Kidney (tissue), 14 donors: ENCODE results near the gene FOXO1. TPM values are rescaled to one million over a fixed set of nuclear protein-coding genes. Genes with fewer than 3 reads are reported as not detected.

Experiments used
- DNase-seq, 5 donors: peaks; one replicate each; pipeline ENCODE4 v3.0.0-alpha.2; 2013 to 2020
- FAIRE-seq: peaks from 2 replicates; lab custom pipeline; 2012; peaks lifted over from hg19 to GRCh38; lab: Jason Lieb, UNC
- H3K27ac ChIP-seq, 2 donors: one replicate each; pipeline ENCODE4 v1.7.0; 2013; ENCODE audit warnings: low read depth in 2 of 2, low read length in 2 of 2, inconsistent platforms in 1 of 2
- H3K27me3 ChIP-seq: one replicate; pipeline ENCODE4 v1.7.1; 2013; ENCODE audit warnings: low read length, inconsistent platforms; ENCODE audit not compliant: control insufficient read depth, insufficient read depth
- H3K36me3 ChIP-seq, 3 donors: one replicate each; pipeline versions ENCODE4 v1.7.0 to v1.7.1; 2013; ENCODE audit warnings: low read length in 3 of 3, control low read depth in 1 of 3, inconsistent platforms in 1 of 3; ENCODE audit not compliant: insufficient read depth in 3 of 3, control insufficient read depth in 2 of 3
- H3K4me1 ChIP-seq, 3 donors: one replicate each; pipeline versions ENCODE4 v1.7.0 to v1.7.1; 2013; ENCODE audit warnings: low read length in 3 of 3, inconsistent platforms in 1 of 3, low read depth in 1 of 3; ENCODE audit not compliant: control insufficient read depth in 2 of 3, insufficient read depth in 2 of 3
- H3K4me3 ChIP-seq, 3 donors: one replicate each; pipeline versions ENCODE4 v1.7.0 to v1.8.1; 2013; ENCODE audit warnings: low read length in 3 of 3, control low read depth in 1 of 3, inconsistent platforms in 1 of 3
- H3K9ac ChIP-seq, 3 donors: one replicate each; pipeline versions ENCODE4 v1.7.0 to v1.7.1; 2013; ENCODE audit warnings: low read length in 3 of 3, control low read depth in 1 of 3, inconsistent platforms in 1 of 3
- H3K9me3 ChIP-seq, 3 donors: one replicate each; pipeline versions ENCODE4 v1.7.0 to v1.7.1; 2013; ENCODE audit warnings: low read length in 3 of 3, control low read depth in 1 of 3, inconsistent platforms in 1 of 3; ENCODE audit not compliant: control insufficient read depth in 2 of 3, insufficient read depth in 1 of 3
- CTCF ChIP-seq: IDR thresholded peaks from 3 replicates; pipeline ENCODE4 v1.5.1; 2012; ENCODE audit warnings: mild to moderate bottlenecking, moderate library complexity, borderline replicate concordance; ENCODE audit not compliant: insufficient read depth; ENCODE audit errors: extremely low read depth
- intact Hi-C: fragments of 100-400 bp; cut with DNase I; formaldehyde crosslinking; loops from one replicate; pipeline ENCODE4 v1.11.1; 2022
- polyA plus RNA-seq: library from polyadenylated mRNA; stranded (reverse); fragments of 350-450 nt; fragmentation: Illumina TruSeq; extraction: RNeasy Lipid Tissue Mini Kit (QIAGEN cat#74804); gene quantifications from one replicate; pipeline ENCODE4 v1.2.3, GENCODE V29; 2014; ENCODE audit warnings: low read depth, low replicate concordance; ENCODE audit not compliant: insufficient read depth
- total RNA-seq: library from RNA; stranded (reverse); fragmentation: NEBNext Ultra II Directional; extraction: Animal tissue kit (Norgen Biotek cat#: 25700); gene quantifications from one replicate; pipeline ENCODE4 v1.2.1, GENCODE V29; 2021
- donor health status: control.
- donor health status: control.
- donor health status: control.
- donor health status: control.
- donor health status: control.
- donor health status: DM: yes; HTN: yes; CAD: no.
- donor health status: Normal renal cell carcinoma (clear cell type).

The FOXO1 gene
- total and polyA plus RNA-seq, 2 donors from 2014 or later: 8.6 to 54.6 TPM

- Histone ChIP-seq H3K36me3 (no peaks in the 10 kb centered on the region), H3K4me1 (peaks cover 0 to 4% (median 0%) of the 10 kb centered on the region in 3 donors), H3K9ac (no peak overlapping the region), H3K27me3 (no peaks in the 10 kb centered on the region), H3K9me3 (no peaks in the 10 kb centered on the region), H3K4me3 (no peak overlapping the region), H3K27ac (no peak overlapping the region)
- peak; percentile 88 for FAIRE-seq
- peak in 2 of 5 donors; percentile 54 to 61 for DNase-seq
- TF ChIP-seq CTCF: peak; percentile 46
- intact Hi-C loops: loop anchor here (10.0 kb wide), 3 partner anchors 618 to 998 kb away; no protein-coding TSS in a partner anchor
Measured at GRCh38 chr13:40682449-40683240, 16.2 kb upstream of the FOXO1 start.

GRCh38 chr13:40681341-40682146 lies 15.1 kb upstream of the FOXO1 start:
- H3K27ac ChIP-seq: no peak overlapping the region
- no peaks in the 10 kb centered on the region for H3K36me3 ChIP-seq
- H3K27me3 ChIP-seq: no peaks in the 10 kb centered on the region
- H3K4me1 ChIP-seq: peaks cover 0 to 4% (median 0%) of the 10 kb centered on the region in 3 donors
- H3K9me3 ChIP-seq: no peaks in the 10 kb centered on the region
- DNase-seq (peak in 3 of 5 donors; percentile 10 to 40 (median 28)), FAIRE-seq (no peak)
- H3K4me3 ChIP-seq: no peak overlapping the region
- no peak overlapping the region for H3K9ac ChIP-seq
- intact Hi-C loops: loop anchor here (10.0 kb wide), 3 partner anchors 617 to 997 kb away; no protein-coding TSS in a partner anchor
- TF ChIP-seq CTCF: no peak

GRCh38 chr13:40680659-40681323 lies 14.3 kb upstream of the FOXO1 start:
- TF ChIP-seq CTCF: no peak
- H3K27ac ChIP-seq: no peak overlapping the region
- H3K9ac ChIP-seq: no peak overlapping the region
- FAIRE-seq (no peak), DNase-seq (no peak)
- no peak overlapping the region for H3K4me3 ChIP-seq
- no peaks in the 10 kb centered on the region for H3K27me3 ChIP-seq
- H3K4me1 ChIP-seq: peaks cover 0 to 4% (median 0%) of the 10 kb centered on the region in 3 donors
- H3K9me3 ChIP-seq: no peaks in the 10 kb centered on the region
- intact Hi-C loops: loop anchor here (10.0 kb wide), 3 partner anchors 616 to 996 kb away; no protein-coding TSS in a partner anchor
- no peaks in the 10 kb centered on the region for H3K36me3 ChIP-seq
